SH-SY5Y (cell line): Measurements from ENCODE around the gene PAPPA2.

Experiments used
- GATA2 ChIP-seq: IDR thresholded peaks from 2 replicates; pipeline ENCODE4 v1.6.1; 2011; ENCODE audit warnings: mild to moderate bottlenecking, low read depth, low read length
- GATA3 ChIP-seq: IDR thresholded peaks from 2 replicates; pipeline ENCODE4 v1.6.1; 2011; ENCODE audit warnings: low read depth, mild to moderate bottlenecking, low read length, moderate library complexity

DNA sequence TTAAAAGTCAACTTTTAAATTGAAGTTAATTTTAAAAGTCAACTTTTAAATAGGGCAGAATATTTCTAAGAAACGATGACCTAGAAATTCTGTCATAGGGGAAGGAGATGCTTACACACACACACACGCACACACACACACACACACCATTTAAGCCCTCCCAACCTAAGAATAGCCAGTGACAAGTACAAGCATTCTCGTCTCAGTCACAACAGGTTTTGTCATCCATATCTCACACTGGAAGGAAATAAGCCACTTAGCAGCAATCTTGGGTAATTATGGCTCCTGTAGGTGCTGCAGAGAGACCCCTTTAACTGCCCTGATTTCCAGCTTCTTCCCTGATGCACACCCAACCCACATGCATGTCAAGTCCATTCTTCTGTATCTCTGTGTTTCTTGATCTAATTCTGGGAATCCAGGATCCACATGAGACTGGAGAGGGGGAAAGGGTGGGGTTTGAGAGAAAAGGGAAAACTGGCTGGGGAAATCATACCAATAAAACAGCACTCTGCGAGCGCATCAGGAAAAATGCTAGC lies 338.1 kb downstream of the PAPPA2 start:
- TF ChIP-seq GATA2 (no peak), GATA3 (no peak)
